Activated T-helper 1 cell treated with Interleukin-2 at 50 U/mL for 16 hours (primary cell): Measurements from ENCODE around the gene APOBEC3B.
"Not testable (repeated sequence)": the region's sequence is repeated elsewhere in the genome, so short reads cannot be mapped to it uniquely, and the experiment has no call there.

Experiments
- DNase-seq: peaks from one replicate; pipeline ENCODE4 v3.0.0-alpha.2; 2020; ENCODE audit warnings: low read depth

The APOBEC3B gene

DNA sequence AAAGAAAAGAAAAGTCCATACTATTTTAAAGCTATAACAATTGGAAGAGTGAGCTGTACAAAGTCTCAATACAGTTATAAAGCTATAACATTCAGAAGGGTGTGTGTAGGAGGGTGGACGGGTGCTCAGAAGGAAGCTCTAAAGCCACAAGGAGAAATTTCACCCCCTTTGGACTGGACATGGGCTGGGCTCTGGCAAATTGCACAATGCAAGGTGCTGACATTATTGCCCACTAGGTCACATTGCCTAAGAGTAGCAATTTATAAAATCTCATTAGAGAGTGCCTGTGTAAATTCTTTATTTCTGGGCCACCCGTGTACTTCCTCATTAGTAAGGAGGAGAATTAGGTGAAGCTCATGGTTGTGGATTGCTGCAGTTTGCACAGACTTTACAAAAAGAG is 30.4 kb upstream of the APOBEC3B start:
- DNase-seq, result no peak

DNA sequence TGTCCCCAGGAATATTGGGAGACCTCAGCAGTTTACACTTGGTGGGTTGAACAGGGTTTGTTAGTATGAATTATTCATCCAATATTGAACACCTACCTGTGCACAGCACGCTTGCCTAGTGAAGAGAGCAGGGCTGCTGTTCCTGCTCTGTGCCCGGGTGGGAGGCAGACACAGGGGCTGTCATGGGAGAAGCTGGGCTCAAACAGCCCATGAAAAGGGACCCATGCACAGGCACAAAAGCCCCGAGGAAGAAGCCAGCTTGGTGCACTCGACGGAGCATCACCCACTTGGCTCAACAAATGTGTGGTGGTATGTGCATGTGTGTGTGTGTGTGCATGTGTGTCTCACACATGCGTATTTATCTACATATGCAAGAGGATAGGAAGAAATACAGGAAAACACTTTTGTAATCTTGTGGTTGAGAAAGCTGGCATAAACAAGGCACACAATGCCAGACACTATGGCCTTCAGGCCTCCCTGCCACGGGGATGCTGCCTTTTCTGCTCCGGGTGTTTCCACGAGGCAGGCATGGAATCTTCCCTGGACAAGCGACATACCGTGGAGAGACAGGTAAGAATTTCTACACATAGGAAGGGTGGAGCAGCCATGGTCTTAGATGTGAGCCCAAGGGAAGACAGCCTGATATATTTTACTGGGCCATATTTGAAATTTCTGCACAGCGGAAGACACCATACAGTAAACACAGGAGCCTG is 29.7 kb upstream of the APOBEC3B start:
- DNase-seq, result no peak

DNA sequence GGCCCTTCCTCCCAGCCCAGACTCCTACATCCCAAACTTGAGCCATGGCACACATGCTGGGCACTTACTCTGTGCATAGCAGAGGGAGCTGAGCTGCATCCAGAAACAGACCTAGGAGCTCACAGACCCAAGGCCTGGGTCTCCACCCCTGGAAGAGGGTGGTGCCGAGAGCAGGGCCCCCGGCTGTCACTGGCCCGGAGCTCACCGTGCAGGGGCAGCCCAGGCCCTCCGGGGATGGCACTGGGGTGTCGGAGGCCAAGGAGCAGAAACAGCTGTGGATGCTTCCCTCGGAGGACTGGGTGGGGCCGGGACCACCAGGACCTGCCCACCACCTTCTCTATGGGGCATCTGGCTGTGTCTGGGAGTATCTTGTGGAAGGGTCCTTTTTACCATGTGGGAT is 29.1 kb upstream of the APOBEC3B start:
- DNase-seq, result no peak

DNA sequence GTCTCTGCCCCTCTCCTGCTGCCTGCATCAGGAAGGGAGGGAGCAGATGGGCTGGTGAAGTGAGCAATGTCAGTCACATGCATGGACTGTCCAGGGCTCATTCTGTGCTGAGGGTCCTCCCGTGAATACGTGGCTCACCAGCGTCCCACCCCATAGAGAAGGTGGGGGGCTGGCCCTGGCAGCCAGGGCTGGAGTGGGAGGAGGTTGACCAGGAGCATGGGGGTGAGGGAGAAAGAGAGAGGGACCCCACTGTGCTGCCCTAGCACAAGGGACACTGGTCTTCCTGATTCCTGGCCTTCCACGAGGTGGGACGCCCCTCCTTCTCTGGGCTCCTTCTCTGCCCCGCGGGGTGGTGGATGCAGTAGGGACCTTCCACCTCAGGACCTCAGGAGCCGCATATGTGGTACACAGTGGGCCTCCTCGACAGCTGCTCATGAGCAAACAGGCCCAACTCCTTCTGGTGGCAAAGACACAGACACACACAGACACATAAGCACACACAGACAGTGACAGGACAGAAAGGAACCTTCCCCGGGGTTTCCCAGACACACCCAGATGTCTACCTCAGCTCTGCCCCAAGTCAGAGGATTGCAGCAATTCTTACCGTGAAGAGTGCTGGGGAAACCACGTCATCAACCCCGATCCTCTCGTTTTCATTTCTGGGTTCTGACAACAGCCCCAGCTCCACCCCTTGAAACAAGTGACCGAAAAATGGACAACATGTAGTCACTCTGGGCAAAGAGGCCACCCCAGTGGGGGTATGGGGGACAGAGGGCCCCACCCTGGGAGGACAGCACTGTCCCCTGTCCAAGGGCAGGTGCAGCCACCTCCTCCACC is 28.4 kb upstream of the APOBEC3B start:
- DNase-seq, result no peak

DNA sequence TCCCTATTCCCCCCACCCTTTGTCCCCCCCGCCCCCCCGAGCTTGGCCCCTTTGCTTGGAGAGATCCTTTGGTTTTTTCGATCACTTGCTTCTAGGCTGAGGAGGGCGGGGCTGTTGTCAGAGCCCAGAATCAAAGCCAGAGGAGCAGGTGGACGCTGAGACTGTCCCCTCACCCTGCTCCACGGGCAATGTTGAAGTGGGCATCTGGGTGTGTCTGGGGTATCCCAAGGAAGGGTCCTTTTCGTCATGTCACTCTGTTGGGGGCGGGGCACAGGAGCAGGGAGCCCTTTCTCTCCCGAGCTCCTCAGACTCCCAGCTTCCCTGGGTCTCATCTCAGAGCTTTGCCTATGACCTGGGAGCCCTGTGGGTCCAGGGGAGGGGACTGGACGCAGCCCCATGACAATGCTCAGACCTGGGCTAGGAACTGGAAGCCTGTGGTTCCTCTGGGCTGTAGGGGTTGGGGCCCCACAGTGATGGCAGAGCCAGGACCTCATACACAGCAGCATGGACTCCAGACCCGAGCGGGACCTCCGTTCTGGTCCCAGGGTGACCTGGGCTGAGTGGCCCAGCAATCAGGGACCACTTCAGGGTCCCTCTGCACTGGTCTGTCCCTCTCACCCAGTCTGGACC is 27.6 kb upstream of the APOBEC3B start:
- no peak for DNase-seq

DNA sequence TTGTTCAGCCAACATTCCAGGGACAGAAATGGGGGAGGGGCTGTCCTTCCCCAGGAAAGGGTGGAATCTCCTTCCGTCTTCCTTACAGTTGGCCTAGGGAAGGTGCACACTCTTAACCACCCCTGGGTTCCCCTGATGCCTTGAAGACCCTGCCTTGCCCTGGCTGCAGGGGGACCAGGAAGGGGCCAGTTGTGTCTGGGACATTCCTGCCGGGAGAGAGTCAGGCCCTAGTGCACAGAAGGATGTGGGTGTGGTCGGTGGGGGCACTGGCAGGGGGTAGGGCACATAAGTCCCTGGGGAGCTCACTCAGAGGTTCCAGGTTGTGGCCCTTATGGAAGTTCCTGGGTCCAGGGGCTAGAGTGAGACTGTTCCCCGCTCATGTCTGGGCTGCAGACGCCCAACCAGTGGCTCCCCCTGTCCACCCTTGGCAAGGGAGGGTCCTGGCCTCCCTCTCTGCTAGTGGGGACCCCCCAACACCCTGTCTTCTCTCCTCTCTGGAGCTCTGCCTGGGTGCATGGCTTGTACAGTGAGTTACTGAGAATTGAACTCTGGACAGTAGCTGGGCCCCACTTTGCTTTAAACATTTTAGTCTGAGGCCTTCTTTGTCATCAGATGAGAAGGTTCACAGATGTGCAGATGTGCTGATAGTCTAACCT is 26.8 kb upstream of the APOBEC3B start:
- DNase-seq, result no peak

DNA sequence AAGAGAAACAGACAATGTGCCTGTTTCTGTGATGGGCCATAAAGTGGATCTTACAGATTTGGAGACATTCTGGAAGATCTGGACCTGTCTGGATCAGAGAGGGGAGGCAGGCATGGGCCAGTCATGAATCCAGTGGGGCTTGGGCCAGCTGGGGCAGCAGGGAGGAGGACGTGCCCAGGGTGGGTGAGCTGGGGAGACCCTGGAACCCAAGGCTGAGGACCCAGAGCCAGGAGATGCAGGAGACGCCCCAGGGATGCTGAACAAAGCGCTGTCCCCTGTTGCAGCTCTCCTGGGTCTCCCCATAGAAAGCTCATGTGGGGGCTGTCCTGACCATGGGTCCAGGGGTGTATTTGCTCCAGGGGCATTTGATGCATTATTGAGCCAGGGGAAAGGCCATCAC is 26.2 kb upstream of the APOBEC3B start:
- no peak for DNase-seq

DNA sequence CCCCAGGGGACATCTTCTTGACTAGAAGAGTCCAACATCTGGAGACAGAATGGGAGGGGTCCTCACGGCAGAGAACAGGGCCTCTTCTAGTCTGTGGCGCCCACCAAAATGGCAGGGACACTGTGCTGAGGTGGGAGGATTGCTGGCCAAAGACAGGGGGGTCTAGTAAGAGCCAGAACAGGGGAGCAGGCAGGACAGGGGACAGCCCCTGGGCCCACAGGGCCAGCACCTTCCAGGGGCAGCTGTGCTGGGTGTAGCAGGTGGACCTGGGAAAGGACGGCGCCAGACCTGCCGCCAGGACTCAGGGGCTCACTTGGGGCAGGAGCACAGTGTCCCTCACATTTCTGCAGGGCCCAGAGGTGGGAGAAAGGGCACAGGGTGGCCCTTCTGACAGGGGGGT is 25.6 kb upstream of the APOBEC3B start:
- no peak for DNase-seq

DNA sequence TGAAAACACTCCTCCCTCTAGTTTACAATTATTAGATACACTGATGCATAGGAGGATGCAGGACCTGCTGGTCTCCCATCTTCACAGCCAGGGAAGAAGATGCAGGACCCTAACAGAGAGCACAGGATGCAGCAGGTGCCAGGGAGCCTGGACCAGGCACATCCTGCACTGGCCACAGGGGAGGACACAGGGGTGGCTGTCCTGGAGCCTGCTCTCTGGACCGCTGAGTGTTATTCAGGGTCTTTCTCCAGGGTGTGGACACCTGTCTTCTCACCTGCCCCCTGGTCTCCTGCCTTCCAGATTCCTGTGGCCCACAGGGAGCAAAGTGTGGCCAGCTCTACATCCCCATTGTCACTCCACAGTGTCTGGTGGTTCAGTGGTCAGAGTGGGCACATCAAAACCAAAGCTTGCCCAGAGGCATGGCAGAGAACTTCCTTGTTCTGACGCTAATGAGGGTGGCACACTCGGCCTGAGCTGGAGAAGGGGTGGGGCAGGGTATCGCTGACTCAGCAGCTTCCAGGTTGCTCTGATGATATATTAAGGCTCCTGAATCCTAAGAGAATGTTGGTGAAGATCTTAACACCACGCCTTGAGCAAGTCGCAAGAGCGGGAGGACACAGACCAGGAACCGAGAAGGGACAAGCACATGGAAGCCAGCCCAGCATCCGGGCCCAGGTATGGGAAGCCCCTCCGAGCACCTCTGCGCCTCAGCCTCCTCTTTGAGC is 24.9 kb upstream of the APOBEC3B start, which contains the start of gene APOBEC3A:
Gene APOBEC3A (plus strand): TSS at position 564 of the 725 bp plus-strand sequence. CDS start 83 bp downstream, at position 647.
- no peak for DNase-seq

DNA sequence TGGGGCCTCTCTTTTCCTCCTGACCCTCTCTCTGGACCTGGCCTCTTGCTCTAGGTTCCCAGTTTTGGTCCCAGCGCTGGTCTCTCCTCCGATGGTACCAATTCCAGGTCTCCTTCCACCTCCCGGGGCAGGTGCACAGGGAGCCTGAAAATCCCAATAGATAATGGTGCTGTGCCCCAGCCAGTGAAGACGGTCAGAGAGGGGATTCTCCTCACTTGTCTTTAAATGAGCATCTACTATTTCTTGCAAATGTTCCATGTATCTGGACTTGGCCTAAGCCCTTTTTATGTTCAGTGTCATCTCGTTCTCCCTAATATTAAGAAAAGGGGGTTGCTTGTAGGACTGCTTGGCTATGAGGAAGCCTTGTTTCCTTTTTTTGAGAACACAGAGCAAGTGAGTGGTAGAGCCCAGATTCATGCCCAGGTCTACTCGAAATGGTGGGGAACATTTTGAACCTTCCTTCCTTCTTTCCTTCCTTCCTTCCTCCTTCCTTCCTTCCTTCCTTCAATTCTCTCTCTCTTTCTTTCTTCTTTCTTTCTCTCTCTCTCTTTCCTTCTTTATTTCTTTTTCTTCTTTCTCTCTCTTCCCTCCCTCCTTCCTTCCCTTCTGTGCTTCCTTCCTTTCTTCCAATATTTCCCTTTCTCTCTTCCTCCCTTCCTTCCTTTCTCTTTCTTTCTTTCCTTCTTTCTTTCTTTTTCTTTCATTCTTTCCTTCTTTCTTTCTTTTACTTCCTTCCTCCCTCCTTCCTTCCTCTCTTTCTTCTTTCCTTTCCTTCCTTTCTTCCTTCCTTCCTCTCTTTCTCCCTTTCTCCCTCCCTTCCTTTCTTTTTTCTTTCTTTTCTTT is 24.1 kb upstream of the APOBEC3B start:
- no peak for DNase-seq

DNA sequence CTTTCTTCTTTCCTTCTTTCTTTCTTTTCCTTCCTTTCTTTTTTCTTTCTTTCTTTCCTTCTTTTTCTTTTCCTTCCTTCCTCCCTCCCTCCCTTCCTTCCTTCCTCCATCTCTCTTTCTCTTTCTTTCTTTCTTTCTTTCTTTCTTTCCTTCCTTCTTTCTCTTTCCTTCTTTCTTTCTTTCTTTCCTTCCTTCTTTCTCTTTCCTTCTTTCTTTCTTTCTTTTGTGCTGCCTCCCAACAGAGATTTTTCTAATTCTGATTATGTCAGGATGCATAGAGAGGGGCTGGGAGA is 23.6 kb upstream of the APOBEC3B start:
- DNase-seq, result not testable (repeated sequence)

DNA sequence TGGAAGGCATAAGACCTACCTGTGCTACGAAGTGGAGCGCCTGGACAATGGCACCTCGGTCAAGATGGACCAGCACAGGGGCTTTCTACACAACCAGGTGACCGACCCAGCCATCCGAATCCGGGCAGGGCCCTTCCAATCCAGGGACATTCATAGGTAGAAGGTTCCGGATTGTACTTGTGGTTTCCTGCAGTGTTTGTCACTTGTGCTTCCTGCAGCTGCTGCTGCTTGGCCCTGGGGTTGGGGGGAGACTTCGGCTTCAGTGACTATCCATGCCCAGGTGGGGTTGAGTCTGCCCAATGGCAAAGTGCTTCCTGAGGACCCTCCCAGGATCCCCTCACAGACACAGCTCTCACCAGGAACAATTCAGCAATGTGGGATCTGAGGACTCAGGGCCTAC is 22.6 kb upstream of the APOBEC3B start:
- no peak for DNase-seq

DNA sequence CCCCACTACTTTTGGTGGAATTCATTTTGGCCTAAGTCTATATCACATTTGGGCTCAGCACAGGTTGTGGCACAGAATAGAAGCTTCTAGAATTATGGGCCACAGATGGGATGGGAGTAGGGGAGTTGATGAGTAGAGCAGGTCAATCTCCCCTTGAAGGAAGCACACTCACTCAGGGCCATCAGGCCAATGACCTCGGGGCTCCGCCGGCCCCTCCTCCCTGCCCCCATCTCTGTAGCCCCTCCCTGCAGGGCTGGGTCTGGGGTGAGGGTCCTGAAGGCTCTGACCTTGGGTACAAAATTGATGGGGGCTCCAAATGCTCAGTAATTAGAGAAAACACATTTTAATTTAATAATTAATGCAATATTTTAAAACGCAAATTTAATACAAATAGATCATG is 21.5 kb upstream of the APOBEC3B start:
- DNase-seq, result not testable (repeated sequence)

DNA sequence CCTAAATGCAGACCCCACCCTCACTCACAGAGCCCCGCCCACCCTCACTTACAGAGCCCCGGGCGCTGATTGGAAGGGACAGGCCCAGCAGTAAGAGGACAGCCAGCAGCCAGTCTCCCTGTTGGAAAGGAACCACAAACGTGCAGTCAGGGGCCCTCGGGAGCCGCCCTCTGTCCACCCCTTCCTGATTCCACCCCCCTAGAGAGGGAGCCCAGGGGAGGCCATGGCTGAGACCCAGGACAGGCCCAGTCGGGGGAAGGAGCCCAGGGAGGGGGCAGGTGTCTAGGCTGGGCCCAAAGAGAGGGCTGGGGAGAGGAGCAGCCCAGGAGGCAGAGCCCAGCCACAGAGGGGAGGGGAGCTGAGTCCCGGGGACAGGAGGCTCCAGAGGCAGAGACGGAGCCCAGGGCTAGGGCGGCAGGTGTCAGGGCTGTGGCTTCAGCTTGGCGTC is 18.8 kb upstream of the APOBEC3B start:
- DNase-seq, result not testable (repeated sequence)

DNA sequence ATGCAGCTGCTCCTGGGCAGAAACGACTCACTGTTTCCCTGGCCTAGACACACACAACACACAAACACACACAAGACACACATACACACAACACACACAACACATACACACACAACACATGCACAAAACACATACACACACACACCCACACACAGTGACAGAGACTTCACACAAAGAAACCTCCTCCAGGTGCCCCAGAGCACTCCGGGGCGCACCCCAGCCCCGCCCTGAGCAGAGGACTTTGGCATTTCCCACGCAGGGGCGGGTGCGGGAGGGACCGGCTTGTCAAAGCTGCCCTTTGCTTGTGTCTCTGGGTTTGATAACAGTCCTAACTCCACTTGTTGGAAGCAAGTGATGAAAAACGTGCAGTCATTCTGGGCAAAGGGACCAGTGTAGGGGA is 18.3 kb upstream of the APOBEC3B start:
- no peak for DNase-seq

DNA sequence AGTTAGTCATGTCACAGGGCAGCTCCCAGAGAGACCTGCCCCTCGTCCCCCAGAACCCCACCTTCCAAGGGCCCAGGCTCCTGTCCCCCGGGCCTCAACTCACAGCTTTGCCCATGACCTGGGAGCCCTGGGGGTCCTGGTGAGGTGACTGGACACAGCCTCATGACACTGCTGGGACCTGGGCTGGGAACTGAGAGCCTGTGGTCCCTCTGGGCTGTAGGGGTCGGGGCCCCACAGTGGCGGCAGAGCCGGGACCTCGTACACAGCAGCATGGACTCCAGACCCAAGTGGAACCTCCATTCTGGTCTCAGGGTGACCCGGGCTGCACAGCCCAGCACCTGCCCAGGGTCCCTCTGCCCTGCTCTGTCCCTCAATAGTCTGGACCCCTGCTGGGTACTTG is 17.8 kb upstream of the APOBEC3B start:
- DNase-seq, result no peak

DNA sequence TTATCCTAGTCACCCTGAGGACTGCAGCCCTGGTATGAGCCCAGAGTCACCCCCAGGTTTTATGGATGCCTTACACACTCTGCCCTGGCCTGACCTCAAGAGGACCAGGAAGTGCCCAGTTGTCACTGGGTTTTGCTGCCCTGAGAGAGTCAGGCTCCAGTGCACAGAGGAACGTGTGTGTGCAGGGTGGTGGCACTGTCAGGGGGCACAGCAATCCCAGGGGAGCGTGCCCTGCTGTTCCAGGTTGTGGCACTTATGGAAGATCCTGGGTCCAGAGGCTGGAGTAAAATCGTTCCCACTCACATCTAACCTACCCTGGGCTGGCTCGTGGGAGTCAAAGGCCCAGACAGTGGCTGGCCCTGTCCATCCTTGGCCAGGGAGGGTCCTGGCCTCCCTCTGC is 17.2 kb upstream of the APOBEC3B start:
- no peak for DNase-seq

DNA sequence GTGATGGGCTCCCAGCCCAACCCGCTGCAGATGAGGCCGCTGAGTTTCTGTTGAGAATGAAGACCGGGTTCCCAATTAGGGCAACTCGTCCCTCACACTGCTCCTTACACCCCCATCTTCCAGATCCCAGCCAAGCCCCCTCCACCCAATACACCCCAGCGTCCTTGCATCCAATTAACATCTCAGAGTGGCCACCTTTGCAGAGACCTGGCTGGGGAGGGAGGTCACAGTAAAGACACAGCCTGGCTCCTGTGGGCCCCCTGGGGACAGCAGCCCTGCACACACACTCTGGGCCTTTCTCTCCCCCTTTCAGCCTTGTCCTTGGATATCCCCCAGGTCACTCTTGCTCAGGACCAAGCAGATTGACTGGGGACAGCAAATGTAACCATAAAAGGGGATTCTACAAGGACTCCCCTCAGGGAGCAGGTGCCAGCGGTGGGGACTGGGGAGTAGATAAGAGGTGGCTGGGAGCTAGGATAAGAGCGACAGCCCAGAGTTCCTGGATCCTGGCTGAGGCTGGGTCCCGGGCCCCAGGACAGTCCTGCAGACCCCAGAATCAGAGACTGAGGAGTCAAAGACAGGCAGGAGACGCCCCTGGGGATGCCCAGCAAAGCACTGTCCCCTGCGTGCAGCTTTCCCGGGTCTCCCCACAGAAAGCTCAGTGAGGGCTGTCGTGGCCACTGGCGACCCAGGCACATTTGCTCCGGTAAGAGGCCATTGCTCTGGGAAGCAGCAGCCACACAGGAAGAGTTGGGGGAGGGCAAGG is 16.4 kb upstream of the APOBEC3B start:
- no peak for DNase-seq

DNA sequence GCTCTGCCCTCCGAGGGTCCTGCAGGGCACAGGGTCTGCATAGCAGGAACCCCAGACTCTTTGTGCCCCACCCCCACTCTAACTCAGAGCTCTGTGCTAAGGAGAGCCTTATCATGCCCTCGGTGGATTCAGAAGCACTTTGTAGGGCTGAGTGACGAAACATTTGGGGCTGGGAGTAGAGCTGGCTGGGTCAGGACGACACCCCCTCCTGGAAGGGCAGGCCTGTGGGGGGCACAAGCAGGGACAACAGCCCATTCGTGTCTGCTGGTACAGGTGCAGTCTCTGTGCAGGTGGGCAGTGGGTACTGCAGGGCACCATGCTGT is 15.8 kb upstream of the APOBEC3B start:
- no peak for DNase-seq

DNA sequence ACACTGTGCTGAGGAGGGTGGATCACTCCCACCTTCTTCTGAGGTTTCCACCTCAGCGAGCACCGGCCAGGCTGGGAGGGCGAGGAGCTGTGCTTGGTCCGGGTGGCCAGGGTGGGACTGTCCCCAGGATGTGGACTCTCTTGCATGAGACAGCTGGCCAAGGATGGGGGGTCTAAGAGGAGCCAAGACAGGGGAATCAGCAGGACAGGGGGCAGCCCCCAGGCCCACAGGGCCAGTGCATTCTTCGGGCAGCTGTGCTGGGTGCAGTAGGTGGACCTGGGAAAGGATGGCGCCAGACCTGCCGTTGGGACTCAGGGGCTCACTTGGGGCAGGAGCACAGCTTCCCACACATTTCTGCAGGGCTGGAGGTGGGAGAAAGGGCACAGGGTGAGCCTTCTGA is 15.2 kb upstream of the APOBEC3B start:
- DNase-seq, result no peak
